Superior temporal gyrus (tissue), 1 donor: ENCODE results near the gene KRTDAP.

Source experiments
- DNase-seq: peaks from one replicate; pipeline ENCODE4 v3.0.0-alpha.2; 2016; ENCODE audit errors: extremely low spot score

KRTDAP gene

DNA sequence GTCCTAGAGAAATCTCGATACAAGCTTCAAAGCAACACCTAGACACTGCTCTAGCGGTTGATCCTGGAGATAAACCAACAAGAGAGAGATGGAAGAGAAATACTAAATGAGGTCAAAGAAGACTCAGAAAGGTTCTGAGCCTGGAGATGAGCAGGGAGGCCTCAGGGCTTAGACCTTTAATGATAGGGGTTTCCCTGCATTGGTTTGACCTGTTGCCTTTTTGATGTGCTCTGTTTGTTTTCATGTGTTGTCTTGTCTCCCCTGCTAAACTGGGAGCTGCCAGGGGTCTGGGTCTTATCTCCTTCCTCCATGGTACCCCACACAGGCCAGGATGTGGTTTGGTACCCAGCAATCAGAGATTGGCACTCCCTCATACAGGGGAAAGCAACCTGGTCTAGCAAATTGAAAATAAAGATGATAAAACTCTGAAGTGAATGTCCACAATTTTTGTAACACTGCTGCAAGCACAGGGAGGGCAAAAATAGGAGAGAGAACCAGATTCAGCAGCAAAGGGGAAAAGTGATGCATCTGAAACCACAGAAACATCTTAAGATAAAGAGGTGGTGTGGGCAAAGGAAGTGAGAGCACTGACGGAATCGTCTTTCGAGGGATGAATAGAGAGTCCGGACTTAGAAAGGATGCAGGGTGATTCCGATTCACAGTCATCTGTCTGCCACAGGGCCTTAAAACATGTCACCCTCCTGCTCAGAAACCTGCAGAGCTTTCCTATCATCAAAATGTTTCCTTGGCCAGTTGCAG lies 38.7 kb downstream of the KRTDAP start:
- DNase-seq = no peak

DNA sequence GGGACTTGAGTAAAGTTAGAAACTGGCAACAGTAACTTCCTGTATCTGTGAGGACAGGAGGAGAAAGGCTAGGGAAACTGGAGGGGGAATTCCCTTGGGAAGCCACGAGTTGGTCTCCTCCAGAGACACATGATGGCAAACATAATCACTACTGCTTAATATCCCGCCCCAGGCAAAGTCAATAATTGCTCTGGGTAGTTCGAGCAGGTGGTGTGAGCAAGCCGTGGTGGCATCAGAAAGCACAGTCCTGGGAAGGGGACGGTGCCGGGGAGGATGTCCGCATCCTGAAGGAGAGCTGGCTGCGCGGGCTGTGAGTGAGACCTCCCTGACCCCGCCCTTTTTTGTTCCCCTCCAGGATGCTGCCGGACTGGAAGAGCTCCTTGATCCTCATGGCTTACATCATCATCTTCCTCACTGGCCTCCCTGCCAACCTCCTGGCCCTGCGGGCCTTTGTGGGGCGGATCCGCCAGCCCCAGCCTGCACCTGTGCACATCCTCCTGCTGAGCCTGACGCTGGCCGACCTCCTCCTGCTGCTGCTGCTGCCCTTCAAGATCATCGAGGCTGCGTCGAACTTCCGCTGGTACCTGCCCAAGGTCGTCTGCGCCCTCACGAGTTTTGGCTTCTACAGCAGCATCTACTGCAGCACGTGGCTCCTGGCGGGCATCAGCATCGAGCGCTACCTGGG lies 40.8 kb downstream of the KRTDAP start:
- DNase-seq = no peak

DNA sequence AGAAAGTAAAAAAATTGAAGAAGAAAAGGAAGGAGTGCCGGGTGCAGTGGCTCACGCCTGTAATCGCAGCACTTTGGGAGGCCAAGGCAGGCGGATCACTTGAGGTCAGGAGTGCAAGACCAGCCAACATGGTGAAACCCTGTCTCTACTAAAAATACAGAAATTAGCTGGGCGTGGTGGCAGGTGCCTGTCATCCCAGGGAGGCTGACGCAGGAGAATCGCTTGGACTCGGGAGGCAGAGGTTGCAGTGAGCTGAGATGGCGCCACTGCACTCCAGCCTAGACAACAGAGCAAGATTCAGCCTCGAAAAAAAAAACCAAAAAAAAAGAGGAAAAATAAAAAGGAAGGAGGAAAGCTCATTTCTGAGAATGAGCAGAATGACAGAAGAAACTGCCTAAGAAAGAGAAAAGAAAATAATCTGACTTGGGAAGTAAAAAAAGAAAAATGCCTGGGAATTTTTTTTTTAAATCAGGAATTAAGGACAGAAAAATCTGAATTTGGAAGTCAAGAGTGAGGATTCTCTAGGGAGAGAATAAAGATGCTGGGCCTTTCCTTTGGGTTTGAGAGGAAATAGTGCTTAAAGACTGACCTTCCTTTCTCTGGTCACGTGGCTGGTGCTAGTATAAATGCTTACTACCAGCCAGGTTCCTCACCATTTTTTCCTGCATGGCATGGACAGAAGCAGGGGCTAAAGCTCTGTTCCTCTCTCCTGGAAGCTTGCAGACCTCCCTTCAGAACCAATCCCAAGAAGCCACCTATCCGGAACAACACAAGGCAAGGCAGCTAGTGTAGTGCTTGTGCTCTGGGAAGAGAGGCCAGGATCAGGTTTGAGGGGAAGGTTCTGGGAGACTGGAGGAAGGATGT lies 42.4 kb downstream of the KRTDAP start, which contains the start of gene FFAR2:
Gene FFAR2 (plus strand): TSS at position 652 of the 864 bp plus-strand sequence. CDS start 1,458 bp downstream, outside the sequence.
- DNase-seq = no peak

DNA sequence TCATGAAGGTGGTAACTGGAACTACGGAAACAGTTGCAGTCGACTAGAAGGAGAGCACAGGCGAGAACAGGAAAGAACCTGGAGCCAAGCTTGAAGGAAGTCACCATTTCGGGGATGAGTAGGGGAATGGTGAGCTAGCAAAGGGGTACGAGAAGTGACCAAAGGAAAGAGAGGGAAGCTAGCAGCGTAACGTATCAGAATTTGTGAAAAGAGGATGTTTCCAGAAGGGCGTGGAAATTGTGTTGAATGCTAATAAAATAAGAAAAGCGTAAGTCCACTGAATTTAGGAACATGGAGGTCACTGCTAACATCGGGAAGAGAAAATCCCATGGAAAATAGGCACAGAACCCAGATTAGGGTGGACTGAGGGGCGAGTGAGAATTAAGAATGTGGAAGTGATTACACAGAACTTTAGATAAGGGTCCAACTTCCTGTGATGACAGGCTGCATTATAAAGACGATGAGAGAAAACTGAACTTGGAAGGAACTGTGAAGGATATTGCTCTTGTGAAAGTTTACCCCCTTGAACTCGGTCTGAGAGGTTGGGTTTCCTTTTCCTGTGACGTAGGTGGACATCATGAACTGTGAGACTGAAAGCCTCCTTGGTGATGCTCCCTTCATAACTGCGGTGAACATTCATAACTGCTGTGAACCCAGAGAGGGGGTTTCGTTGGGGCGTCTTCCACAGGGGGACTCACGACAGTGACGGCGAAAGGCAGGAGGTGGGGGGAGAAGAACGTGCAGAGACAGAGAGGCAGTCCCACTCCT lies 44.3 kb downstream of the KRTDAP start:
- no peak for DNase-seq

DNA sequence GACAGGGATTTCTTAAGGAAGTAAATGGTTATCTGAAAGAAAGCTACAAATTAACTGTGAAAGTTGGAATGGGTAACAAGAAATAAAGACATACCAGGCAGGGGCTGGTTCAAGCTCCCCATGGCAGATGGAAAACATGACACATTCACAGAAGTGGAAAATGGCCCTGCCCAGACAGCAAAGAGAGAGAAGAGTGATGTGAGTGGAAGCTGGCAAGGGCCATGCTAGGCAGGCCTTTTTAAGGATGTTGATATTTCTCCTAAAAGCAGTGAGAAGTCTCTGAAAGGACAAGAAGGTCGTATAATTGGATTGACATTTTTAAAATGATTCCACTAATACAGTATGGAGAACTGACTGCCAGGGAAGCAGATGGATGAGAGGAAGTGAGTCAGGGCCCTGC lies 45.5 kb downstream of the KRTDAP start:
- DNase-seq = no peak

DNA sequence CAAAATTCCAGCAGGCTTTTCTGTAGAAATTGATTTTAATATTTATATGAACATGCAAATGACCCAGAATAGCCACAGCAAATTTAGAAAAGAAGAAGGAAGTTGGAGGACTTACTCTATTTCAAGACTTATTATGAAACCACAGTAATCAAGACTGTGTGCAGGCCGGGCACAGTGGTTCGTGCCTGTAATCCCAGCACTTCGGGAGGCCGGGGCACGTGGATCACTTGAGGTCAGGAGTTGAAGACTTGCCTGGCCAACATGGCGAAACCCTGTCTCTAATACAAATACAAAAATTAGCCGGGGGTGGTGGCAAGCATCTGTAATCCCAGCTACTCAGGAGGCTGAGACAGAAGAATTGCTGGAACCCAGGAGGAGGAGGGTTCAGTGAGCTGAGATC lies 48.2 kb downstream of the KRTDAP start:
- no peak for DNase-seq

DNA sequence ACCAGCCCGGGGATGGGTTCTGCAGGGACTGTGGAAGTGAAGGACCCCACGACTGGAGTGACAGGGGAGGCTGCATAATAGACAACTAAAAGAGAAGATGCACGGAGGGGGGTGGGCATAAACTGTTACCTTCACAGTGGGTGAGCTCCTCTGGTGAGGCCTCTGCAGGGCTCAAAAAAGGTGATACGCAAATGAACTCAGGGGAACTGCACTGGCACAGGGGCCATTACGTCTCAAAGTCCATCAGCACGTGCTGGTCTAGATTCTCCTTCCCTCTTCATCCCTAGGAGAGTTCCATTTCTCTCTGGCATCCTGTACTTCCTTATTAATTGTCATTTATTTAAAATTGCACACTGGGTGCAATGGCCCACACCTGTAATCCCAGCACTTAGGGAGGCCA lies 50.3 kb downstream of the KRTDAP start:
- DNase-seq = no peak

DNA sequence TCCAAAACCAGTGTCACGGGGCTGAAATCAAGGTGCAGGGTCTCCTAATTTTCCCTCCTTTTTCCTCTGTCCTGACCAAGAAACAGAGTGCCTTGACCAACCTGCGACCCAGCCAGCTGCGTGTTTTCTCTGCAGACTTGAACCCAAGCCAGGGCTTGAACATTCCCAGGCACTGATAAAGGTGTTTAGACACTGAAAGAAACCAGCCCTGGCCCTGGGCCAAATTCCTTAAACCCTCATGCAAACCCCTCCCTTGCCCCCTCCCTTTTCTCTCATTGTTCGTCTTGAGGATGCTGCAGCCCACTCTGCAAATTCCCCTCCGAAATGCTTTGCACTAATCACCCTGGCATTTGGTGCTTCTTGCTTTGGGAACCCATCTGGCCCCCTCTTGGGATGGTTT lies 51.7 kb downstream of the KRTDAP start:
- no peak for DNase-seq

DNA sequence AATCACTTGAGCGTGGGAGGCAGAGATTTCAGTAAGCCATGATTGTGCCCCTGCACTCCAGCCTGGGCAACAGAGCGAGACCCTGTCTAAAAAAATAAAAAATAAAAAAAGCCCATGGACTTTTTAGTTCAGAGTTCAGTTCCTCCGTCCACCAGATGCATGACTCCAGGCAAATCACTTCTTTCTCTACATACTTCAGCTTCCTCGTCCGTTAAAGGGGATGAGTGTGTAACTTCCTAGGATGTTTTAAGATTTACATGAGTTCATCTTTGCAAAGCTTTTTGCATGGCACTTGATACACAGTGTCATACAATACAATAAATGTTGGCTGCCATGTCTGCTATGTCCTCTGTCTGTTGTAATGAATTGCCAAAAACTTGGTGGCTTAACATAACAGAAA lies 52.2 kb downstream of the KRTDAP start:
- no peak for DNase-seq

DNA sequence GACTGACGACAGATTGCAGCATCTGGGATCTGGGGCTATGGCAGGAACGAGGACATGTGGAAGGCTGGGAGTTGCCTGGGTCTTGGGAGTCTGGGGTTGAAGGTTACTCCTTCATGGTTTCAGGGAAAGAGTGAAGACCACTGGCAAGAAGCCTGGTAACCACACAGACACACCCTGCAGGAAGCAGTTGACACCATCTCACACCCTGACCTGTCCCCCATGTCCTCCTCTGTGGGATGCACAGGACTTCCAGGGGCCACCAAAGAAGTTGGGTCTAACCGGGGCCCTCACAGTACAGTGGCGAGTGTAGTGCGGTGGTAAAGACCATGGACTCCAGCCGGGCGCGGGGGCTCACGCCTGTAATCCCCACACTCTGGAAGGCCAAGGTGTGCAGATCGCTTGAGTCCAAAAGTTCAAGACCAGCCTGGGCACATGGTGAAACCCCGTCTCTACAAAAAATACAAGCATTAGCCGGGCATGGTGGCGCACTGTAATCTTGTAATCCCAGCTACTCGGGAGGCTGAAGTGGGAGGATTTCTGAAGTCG lies 52.8 kb downstream of the KRTDAP start:
- no peak for DNase-seq
